ENCODE data around the gene HYPK.

The HYPK gene

GRCh38 chr15:43852607-43853006 lies 52.2 kb downstream of the HYPK start:
- no peak for FAIRE-seq
